PC-9 (cell line): ENCODE results near the gene NBEA. TPM values are rescaled to one million over a fixed set of nuclear protein-coding genes. Genes with fewer than 3 reads are reported as not detected.

ENCODE experiments used
- BruUV-seq: library from RNA; stranded (reverse); fragments of 400-500 nt; replicated peaks from 2 replicates; lab custom pipeline; 2021; lab: Mats Ljungman, UMichigan
- CTCF ChIA-PET: fragments of 300-600 bp; sonication (Branson Sonifier 250); formaldehyde crosslinking; loops from one replicate; lab custom pipeline; 2022; ENCODE audit warnings: antibody characterized with exemption; lab: Charles Lee
- POLR2A ChIA-PET: fragments of 300-600 bp; sonication (Branson Sonifier 250); formaldehyde crosslinking; loops from one replicate; lab custom pipeline; 2022; ENCODE audit warnings: antibody characterized with exemption; ENCODE audit not compliant: unreplicated experiment; lab: Charles Lee
- DNase-seq, 2 experiments: peaks; one replicate each; pipeline versions ENCODE4 v3.0.0 to v3.0.0-alpha.2; 2015 to 2022; ENCODE audit warnings: mixed read lengths in 1 of 2
- H2AFZ ChIP-seq: fragments of 200-600 bp; sonication (generic); 2 replicates; pipeline ENCODE4 v1.8.1; 2017; ENCODE audit warnings: antibody characterized with exemption
- H3F3A ChIP-seq: fragments of 200-600 bp; sonication (generic); 2 replicates; pipeline ENCODE4 v1.8.1; 2017; ENCODE audit warnings: antibody characterized with exemption, mild to moderate bottlenecking, low read depth; ENCODE audit not compliant: insufficient read depth
- H3K27ac ChIP-seq: fragments of 200-600 bp; sonication (generic); 2 replicates; pipeline ENCODE4 v1.6.1; 2016; ENCODE audit warnings: mixed run types
- H3K27me3 ChIP-seq: fragments of 200-600 bp; sonication (generic); 2 replicates; pipeline ENCODE4 v1.6.1; 2016; ENCODE audit warnings: low read depth, mixed run types; ENCODE audit not compliant: insufficient read depth
- H3K36me3 ChIP-seq: fragments of 200-600 bp; sonication (generic); 2 replicates; pipeline ENCODE4 v1.6.1; 2016; ENCODE audit warnings: low read depth, mixed run types
- H3K4me1 ChIP-seq: fragments of 200-600 bp; sonication (generic); replicated peaks from 2 replicates; pipeline ENCODE4 v1.6.1; 2016; ENCODE audit warnings: mixed run types; ENCODE audit not compliant: insufficient read depth
- H3K4me2 ChIP-seq: fragments of 200-600 bp; sonication (generic); 2 replicates; pipeline ENCODE4 v1.6.1; 2017; ENCODE audit warnings: mixed run types
- H3K4me3 ChIP-seq: fragments of 200-600 bp; sonication (generic); 2 replicates; pipeline ENCODE4 v1.6.1; 2016; ENCODE audit warnings: mixed run types
- H3K79me2 ChIP-seq: fragments of 200-600 bp; sonication (generic); 2 replicates; pipeline ENCODE4 v1.6.1; 2017; ENCODE audit warnings: low read depth, mixed run types
- H3K9me2 ChIP-seq: fragments of 200-600 bp; sonication (generic); 2 replicates; pipeline ENCODE4 v1.8.1; 2017; ENCODE audit warnings: mild to moderate bottlenecking; ENCODE audit not compliant: insufficient read depth
- H3K9me3 ChIP-seq: fragments of 200-600 bp; sonication (generic); 2 replicates; pipeline ENCODE4 v1.8.1; 2016; ENCODE audit warnings: low read depth; ENCODE audit not compliant: insufficient read depth
- H4K20me1 ChIP-seq: fragments of 200-600 bp; sonication (generic); 2 replicates; pipeline ENCODE4 v1.8.1; 2017; ENCODE audit not compliant: insufficient read depth
- CTCF ChIP-seq: fragments of 200-600 bp; sonication (generic); conservative IDR thresholded peaks from 2 replicates; pipeline ENCODE4 v1.6.1; 2017; ENCODE audit warnings: mixed run types, antibody characterized with exemption, mild to moderate bottlenecking, moderate library complexity
- EZH2 ChIP-seq: fragments of 200-600 bp; sonication (generic); IDR thresholded peaks from 2 replicates; pipeline ENCODE4 v1.8.0; 2017; ENCODE audit warnings: antibody characterized with exemption, low read depth
- intact Hi-C: fragments of 100-400 bp; cut with micrococcal nuclease; formaldehyde crosslinking; loops from one replicate; pipeline ENCODE4 v1.10.0; 2022; ENCODE audit not compliant: unreplicated experiment
- total RNA-seq: library from RNA; stranded (reverse); gene quantifications from 2 replicates; pipeline ENCODE4 v1.2.3, GENCODE V29; 2021

Gene NBEA
- total RNA-seq, 1 experiment from 2014 or later, result 4.0 TPM

DNA sequence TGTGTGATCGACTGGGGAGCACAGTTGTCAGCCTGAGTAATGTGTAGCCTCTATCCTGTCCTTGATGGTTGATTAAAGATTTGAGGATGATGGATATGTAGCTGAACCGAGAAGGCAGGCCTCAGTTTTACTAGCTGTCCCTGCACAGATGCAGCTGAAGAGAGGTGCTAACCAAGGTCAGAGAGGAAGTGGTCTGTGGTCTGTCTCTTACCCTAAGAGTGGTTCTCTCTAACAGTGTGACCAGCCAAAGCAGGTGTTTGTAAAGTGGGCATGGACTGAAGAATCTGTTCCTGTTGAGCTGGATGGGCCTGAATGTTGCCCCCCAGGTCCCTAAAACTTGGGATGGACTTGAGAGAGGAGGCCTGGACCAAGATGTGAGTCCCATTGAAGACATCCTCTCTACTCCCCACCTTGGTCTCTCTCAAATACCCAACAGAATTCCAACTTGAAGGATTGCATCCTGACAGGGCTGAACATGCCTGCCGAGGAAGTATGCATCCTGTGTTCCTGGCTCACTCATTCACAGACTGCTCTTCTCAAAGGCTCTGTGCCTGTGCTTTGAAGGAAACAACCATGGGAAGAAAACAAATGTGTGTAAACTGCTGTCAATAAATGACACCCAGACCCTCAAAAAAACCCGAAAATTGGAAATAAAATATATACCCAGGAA lies 310.6 kb downstream of the NBEA start:
- Histone ChIP-seq H3K4me2 (no peak overlapping the region), H3K4me3 (no peak overlapping the region), H3K36me3 (no peaks in the 10 kb centered on the region), H3K9me2 (no peaks in the 10 kb centered on the region), H3K4me1 (no peaks in the 10 kb centered on the region), H4K20me1 (no peaks in the 10 kb centered on the region), H3K27me3 (no peaks in the 10 kb centered on the region), H3K9me3 (no peaks in the 10 kb centered on the region), H3F3A (no peaks in the 10 kb centered on the region), H3K79me2 (no peaks in the 10 kb centered on the region), H3K27ac (no peak overlapping the region), H2AFZ (no peak overlapping the region)
- TF ChIP-seq EZH2 (no peak), CTCF (no peak)
- BruUV-seq, result no TSS peak
- no peak for DNase-seq
- intact Hi-C loops, result no loop called here
- CTCF ChIA-PET, result no interaction called here
- POLR2A ChIA-PET, result no interaction called here

- H2AFZ ChIP-seq, result no peak overlapping the region
These were observed 313.2 kb downstream of the NBEA start for GRCh38 chr13:35255241-35255640.

DNA sequence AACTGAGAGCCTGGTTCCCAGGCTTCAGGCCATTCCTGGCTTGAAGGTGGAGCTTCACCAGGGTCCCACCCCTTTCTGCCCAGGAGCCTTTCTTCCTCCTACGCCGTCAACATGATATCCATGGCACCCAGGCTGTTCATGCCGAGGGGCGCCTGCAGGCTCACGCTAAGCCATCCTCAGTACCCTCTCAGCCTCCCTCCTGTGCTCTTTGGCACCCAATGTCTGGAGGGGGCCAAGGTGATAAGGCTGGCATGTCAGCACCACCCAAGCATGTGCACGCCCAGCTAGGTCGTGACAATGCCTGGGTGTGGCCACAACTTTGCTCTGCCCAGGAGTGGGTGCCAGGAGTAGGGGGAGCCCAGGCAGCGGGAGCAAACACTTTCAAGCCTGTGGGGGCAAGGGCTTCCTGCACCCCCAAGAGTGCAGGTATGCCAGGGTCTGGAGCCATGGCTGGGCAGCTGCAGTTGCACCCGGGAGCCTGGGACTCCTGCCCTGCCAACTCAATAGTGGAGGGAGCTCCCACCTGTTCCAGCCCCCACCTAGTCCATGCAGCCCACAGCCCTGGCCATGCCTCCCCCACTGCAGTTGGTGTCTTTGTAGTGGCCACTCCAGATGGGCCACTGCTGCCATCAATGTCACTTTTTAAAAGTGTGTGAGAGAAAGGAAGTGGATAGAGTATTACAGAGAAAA lies 314.5 kb downstream of the NBEA start:
- no peak for DNase-seq
- Histone ChIP-seq H3K27ac (no peak overlapping the region), H3K4me2 (no peak overlapping the region), H2AFZ (no peak overlapping the region), H3K4me1 (no peaks in the 10 kb centered on the region), H3K9me3 (no peaks in the 10 kb centered on the region), H3K36me3 (no peaks in the 10 kb centered on the region), H3K4me3 (no peak overlapping the region), H3K27me3 (no peaks in the 10 kb centered on the region), H3K9me2 (no peaks in the 10 kb centered on the region), H4K20me1 (no peaks in the 10 kb centered on the region), H3K79me2 (no peaks in the 10 kb centered on the region), H3F3A (no peaks in the 10 kb centered on the region)
- ChIA-PET CTCF (no interaction called here), POLR2A (no interaction called here)
- TF ChIP-seq CTCF (no peak), EZH2 (no peak)
- intact Hi-C loops, result no loop called here
- no TSS peak for BruUV-seq

More at GRCh38 chr13:35255241-35255640, 313.2 kb downstream of the NBEA start:
- TF ChIP-seq CTCF (no peak), EZH2 (no peak)
- Histone ChIP-seq H3K4me3 (no peak overlapping the region), H3K27me3 (no peaks in the 10 kb centered on the region), H3K4me2 (no peak overlapping the region), H3K9me2 (no peaks in the 10 kb centered on the region), H3K79me2 (no peaks in the 10 kb centered on the region), H3K9me3 (no peaks in the 10 kb centered on the region), H3K27ac (no peak overlapping the region), H3K36me3 (no peaks in the 10 kb centered on the region), H4K20me1 (no peaks in the 10 kb centered on the region), H3K4me1 (no peaks in the 10 kb centered on the region), H3F3A (no peaks in the 10 kb centered on the region)
- ChIA-PET CTCF (no interaction called here), POLR2A (no interaction called here)
- no peak for DNase-seq
- BruUV-seq, result no TSS peak
- intact Hi-C loops, result no loop called here
